ENCODE results near the gene GLG1.
A peak's percentile ranks its signal among the peaks of the same experiment; 100 is the strongest.

DNA sequence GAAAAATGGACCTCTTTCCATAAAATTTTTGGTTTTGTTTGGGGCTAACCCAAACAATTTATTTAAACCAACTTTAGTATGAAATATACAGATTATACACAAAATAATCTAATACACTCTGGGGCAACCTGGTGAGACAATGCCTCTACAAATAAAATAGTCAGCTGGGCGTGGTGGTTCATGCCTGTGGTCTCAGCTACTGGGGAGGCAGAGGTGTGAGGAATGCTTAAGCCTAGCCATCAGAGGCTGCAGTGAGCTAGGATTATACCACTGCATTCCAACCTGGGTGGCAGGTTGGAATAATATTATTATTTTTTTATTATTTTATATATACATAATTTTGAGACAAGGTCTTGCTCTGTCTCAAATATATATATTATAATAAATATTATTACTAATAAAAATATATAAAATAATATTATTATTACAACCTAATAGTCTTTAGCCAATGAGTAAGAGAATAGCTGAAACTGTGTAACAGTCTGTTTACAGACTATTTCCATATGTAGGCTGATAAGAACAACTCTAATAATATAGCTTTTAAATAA is 50.5 kb downstream of the GLG1 start:
- TF ChIP-seq ELF1 (IDR thresholded peaks at IDR 0.05; ENCODE audit: borderline replicate concordance, low read depth) (no peak), POLR2A (IDR thresholded peaks at IDR 0.05; ENCODE audit: borderline replicate concordance, extremely low read depth, insufficient read depth, insufficient read length) (no peak), CBX3 (IDR thresholded peaks at IDR 0.05; ENCODE audit: low read depth) (peak; percentile 40; the same call in 1 of the 2 replicates)
- TF ChIP-seq, protein P1, sequence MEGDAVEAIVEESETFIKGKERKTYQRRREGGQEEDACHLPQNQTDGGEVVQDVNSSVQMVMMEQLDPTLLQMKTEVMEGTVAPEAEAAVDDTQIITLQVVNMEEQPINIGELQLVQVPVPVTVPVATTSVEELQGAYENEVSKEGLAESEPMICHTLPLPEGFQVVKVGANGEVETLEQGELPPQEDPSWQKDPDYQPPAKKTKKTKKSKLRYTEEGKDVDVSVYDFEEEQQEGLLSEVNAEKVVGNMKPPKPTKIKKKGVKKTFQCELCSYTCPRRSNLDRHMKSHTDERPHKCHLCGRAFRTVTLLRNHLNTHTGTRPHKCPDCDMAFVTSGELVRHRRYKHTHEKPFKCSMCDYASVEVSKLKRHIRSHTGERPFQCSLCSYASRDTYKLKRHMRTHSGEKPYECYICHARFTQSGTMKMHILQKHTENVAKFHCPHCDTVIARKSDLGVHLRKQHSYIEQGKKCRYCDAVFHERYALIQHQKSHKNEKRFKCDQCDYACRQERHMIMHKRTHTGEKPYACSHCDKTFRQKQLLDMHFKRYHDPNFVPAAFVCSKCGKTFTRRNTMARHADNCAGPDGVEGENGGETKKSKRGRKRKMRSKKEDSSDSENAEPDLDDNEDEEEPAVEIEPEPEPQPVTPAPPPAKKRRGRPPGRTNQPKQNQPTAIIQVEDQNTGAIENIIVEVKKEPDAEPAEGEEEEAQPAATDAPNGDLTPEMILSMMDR (IDR thresholded peaks at IDR 0.05 in 2 of 3, conservative IDR thresholded peaks at IDR 0.05 in 1 of 3; ENCODE audit: borderline replicate concordance in 1 of 3, insufficient read depth in 1 of 3, low read depth in 2 of 3, low read length in 2 of 3): no peak
